Hematopoietic multipotent progenitor cell treated with erythropoietin and hydrocortisone succinate and interleukin-3 and kit ligand, for 8 days (in vitro differentiated cells): Measurements from ENCODE around the gene CYP26C1.

Source experiments
- DNase-seq: peaks from one replicate; pipeline ENCODE4 v3.0.0-alpha.2; 2015

CYP26C1 gene

GRCh38 chr10:93064874-93065660, 4.5 kb downstream of the CYP26C1 start:
- no peak for DNase-seq

DNA sequence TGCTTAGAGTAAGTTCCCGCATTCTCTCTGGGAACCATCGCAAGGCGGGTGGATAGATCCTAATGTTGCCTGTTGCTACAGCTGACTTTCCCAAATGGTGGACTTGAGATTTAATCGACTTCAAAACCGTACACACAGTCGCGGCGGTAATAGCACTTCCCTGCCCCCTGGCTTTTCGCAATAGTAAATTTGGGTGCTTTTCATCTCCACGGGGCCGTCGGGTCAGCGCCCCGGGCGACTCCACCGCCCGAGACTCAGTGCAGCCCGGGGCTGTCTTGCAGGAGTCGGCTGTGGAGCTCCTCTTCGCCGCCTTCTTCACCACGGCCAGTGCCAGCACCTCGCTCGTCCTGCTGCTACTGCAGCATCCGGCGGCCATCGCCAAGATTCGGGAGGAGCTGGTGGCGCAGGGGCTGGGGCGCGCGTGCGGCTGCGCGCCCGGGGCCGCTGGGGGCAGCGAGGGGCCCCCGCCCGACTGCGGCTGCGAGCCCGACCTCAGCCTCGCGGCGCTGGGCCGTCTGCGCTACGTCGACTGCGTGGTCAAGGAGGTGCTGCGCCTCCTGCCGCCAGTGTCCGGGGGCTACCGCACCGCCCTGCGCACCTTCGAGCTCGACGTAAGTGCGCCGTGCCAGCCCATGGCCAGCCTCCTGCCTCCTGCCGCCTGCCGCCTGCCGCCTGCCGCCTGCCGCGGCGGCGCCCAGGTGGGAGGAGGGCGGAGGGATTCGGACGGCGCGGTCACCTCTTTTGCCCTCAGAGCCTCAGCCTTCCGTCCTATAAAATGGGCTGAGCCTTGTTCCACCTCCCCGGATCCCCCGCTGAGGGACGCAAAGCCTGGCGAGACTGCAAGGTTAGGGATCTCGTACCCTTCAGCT, 5.3 kb downstream of the CYP26C1 start:
- DNase-seq, result no peak

DNA sequence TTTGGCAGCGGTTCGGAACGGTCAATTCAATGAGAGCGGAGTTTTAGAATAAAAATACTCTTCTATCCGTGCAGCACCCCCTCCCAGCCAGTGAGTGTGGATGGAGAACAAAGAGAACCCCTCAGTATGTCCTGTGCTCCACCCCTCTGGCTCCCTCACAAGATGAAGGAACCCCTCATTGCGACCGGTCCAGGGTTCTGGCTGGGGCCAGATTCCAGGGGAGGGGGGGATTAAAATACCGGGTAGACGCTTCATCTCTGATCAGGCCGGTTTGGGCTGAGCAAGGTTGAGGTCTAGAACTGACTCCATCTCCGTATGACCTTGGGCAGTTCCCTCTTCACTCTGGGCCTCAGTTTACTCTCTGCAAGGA, 5.9 kb downstream of the CYP26C1 start:
- DNase-seq, result no peak

GRCh38 chr10:93067443-93068365, 7.1 kb downstream of the CYP26C1 start:
- no peak for DNase-seq

GRCh38 chr10:93068411-93069244, 8.0 kb downstream of the CYP26C1 start:
- DNase-seq, result peak; percentile 35

DNA sequence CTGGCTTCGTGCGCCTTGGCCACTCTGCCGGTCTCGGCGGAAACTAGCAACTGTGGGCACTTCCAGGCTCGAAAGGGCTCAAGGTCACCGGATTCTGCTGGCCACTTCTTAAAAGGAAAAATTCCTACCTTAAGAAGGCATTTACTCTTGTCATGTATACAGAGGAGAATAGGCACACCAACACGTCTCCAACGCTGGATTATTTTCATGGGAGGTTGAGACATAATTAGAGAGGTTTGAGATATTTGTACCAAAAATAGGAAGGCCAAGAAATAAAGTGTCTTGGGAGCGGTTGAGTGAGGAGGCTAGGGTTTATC, 8.6 kb downstream of the CYP26C1 start:
- no peak for DNase-seq

DNA sequence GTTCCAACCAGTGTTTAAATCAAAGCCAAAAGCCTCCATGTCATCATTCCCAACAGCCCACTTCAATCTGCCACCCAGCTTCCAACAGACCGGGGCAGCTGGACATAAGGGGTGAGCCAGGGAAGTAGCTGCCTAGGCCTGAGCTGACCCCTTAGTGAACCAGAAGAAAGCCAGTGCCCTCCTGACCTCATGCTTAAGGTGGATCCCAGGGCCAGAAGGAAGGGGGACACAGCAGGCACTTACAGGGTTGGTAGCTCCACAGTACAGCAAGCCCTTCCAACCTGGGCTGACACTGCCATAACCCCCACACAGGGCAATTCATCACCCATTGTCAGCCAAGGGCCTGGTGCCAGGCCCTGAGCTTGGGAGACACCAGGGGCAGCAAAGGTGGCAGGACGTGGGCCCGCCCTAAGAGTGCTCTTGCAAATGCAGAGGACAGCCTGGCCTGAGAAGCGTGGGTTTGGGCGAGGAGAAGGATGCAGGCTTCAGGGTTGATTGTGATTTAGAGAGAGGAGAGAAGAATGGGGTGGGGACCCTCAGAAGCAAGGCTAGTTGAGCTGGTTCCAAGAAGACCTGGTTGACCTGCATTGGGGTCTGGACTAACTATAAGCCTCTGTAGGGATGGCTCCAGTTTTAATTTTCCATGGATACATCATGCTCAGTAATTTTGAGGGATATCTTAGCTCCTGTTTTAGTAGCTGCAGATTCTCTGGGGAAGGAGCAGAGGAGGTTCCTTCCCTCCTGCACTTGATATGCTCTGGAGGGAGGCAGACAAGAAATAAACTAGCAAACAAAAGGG, 10.0 kb downstream of the CYP26C1 start:
- no peak for DNase-seq

DNA sequence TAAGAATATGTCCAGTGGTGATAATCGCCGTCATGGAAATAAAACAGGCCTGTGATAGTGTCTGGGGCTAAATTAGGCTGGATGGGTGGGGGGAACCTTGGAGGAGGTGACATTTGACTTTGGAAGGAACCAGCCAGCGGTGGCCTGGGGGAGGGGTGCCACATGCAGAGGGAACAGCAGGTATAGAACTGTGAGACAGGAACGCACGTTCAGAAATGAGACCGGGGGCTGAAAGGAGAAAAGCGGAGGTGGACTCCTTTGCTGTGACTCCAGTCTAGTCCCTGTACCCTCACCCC, 10.5 kb downstream of the CYP26C1 start:
- no peak for DNase-seq

- no peak for DNase-seq
Observed at GRCh38 chr10:93071674-93072224, 11.2 kb downstream of the CYP26C1 start.

- DNase-seq, result no peak
Observed at GRCh38 chr10:93072225-93072712, 11.7 kb downstream of the CYP26C1 start.

DNA sequence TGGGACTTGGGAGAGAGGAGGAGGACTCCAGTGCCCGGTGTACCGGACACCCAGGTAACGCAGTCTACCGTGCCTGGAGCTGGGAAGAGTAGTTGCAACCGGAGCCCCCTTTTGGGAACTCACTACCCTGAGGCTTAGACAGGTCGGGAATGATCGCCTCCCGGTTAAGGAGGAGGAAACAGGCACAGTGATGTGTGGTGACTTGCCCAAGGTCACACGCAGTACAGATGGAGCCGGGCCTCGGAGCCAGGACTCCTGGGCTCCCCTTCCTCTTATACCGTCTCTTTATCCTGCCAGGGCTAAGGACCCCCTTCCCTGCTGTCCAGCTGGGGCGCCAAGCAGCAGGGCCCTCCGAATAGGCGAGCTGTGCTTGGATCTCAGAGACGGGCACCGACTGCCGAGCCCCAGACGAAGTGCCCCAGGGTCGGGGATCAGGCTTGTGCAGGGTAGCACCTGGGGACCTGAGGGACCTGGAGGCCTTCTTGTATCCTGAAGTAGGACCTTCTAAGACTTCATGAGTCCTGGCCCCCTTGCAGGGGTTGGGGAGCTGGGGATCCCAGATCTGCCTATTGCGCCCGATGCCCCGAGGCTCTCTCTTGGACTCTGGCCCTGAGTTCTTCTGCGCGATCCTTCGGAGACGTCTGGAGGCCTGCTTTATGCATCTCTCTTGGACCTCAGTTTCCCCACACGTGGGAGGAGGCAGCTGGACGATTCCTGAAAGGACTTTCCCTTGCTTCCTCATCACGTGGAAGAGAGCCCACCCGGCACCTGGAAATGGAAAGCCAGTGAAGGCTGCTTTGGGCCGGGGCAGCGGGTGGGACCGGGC, 12.3 kb downstream of the CYP26C1 start:
- no peak for DNase-seq

DNA sequence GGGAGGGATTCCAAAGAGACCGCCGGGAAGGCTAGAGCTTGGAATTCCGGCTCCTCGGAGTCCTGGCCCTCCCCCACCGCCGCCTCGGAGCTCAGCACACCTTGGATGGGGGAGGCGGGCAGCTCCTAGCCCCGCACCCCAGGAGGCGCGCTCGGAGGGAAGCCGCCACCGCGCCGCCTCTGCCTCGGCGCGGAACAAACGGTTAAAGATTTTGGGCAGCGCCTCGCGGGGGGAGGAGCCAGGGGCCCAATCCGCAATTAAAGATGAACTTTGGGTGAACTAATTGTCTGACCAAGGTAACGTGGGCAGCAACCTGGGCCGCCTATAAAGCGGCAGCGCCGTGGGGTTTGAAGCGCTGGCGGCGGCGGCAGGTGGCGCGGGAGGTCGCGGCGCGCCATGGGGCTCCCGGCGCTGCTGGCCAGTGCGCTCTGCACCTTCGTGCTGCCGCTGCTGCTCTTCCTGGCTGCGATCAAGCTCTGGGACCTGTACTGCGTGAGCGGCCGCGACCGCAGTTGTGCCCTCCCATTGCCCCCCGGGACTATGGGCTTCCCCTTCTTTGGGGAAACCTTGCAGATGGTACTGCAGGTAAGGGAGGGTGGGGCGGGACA, 13.0 kb downstream of the CYP26C1 start, which contains the start of gene CYP26A1:
Gene CYP26A1, plus strand, starts transcription at position 355 of the 608 bp plus-strand sequence. Its CDS starts 42 bp downstream, at position 397.
- DNase-seq, result no peak

- no peak for DNase-seq
Observed at GRCh38 chr10:93074147-93074596, 13.6 kb downstream of the CYP26C1 start.

- DNase-seq, result no peak
Observed at GRCh38 chr10:93074597-93075368, 14.2 kb downstream of the CYP26C1 start.

DNA sequence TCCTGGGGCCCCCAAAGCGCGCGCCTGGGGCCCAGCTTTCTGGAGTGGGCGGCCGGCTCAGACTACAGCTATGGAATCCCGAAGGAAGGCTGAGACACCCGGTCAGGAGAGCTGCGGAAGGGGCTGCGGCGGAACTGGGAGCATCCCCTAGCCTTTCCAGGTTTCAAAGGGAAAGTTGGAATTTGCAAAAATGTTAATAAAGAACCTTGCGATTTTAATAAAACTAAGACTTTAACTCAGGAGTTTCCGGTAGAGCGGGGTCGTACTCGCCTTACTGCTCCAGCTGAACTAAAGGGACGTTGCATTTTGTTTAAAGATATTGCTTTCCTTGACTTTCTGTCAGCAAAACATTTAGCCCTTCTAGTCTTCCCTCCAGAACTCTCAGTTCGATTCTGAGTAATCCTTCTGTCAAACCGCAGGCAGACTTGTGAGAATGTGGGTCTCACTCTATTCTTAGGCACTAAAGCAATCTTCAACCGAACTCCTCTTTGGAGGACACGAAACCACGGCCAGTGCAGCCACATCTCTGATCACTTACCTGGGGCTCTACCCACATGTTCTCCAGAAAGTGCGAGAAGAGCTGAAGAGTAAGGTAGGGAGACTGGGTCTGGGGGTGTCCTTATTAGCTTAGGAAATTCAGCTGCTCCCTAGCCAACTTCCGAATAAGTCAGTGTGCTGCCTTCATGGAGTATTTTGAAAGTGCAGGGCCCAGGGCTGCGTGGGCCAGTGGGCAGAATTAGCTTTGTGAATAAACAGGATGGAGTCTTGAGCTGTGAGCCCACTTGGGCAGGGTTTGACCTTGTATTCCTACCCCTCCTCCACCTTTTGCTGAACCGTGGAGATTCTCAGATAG, 15.0 kb downstream of the CYP26C1 start:
- no peak for DNase-seq

DNA sequence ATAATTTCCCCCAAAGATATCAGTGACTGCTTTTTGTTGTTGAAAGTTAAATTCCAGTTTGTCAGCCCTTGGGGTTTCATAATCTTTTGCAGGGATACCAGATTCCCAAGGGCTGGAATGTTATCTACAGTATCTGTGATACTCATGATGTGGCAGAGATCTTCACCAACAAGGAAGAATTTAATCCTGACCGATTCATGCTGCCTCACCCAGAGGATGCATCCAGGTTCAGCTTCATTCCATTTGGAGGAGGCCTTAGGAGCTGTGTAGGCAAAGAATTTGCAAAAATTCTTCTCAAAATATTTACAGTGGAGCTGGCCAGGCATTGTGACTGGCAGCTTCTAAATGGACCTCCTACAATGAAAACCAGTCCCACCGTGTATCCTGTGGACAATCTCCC, 16.3 kb downstream of the CYP26C1 start:
- no peak for DNase-seq

GRCh38 chr10:93077860-93078337, 17.3 kb downstream of the CYP26C1 start:
- no peak for DNase-seq
